Activated CD4-positive, CD25-positive, alpha-beta regulatory T cell treated with anti-CD3 and anti-CD28 coated beads, Interleukin-2, amount 50 U/mL, for 72 hours (primary cell): ENCODE data around the gene SH3PXD2A.
A peak's percentile ranks its signal among the peaks of the same experiment; 100 is the strongest.
"Not testable (repeated sequence)": the region's sequence is repeated elsewhere in the genome, so short reads cannot be mapped to it uniquely, and the experiment has no call there.

Experiments used
- DNase-seq: peaks from one replicate; pipeline ENCODE4 v3.0.0; 2021

Gene SH3PXD2A

GRCh38 chr10:103786020-103786419, 69.4 kb downstream of the SH3PXD2A start:
- no peak for DNase-seq

- DNase-seq, result no peak
Measured at GRCh38 chr10:103784723-103785418, 70.5 kb downstream of the SH3PXD2A start.

- no peak for DNase-seq
Measured at GRCh38 chr10:103784089-103784488, 71.3 kb downstream of the SH3PXD2A start.

GRCh38 chr10:103783681-103784080, 71.7 kb downstream of the SH3PXD2A start:
- DNase-seq, result no peak

DNA sequence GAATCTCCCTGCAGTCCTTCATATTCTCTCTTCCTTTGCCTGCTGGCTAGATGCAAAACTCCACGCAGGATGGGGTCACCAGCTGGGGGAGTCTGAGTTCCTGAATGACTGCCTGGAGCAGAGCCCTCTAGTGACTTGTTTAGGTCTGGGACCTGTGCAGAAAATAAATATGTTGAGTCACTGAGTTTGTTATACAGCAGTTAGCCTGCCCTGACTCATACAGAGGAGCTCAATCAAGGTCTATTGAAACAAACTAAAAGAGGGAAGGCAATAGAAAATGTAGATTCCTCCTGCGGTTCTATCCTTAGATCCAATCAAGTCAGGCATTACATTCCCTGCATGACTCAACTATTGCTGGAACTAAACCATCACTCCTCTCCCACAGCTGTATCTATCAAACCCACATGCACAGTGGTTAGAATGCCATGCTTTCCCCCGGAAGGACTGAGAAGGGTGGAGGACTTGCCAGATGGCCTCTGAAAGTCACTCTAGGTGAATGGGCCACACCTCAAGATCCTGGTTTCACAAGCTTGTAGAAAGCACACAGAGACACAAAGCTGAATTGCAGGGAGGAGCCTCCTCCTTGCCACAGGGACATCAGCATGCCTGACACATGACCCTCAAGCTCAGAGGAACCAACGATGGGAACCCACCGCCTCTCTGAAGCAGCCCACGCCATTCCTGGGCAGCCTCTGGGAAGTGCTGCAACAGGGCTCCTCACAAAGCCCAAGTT, 73.9 kb downstream of the SH3PXD2A start:
- DNase-seq, result no peak

DNA sequence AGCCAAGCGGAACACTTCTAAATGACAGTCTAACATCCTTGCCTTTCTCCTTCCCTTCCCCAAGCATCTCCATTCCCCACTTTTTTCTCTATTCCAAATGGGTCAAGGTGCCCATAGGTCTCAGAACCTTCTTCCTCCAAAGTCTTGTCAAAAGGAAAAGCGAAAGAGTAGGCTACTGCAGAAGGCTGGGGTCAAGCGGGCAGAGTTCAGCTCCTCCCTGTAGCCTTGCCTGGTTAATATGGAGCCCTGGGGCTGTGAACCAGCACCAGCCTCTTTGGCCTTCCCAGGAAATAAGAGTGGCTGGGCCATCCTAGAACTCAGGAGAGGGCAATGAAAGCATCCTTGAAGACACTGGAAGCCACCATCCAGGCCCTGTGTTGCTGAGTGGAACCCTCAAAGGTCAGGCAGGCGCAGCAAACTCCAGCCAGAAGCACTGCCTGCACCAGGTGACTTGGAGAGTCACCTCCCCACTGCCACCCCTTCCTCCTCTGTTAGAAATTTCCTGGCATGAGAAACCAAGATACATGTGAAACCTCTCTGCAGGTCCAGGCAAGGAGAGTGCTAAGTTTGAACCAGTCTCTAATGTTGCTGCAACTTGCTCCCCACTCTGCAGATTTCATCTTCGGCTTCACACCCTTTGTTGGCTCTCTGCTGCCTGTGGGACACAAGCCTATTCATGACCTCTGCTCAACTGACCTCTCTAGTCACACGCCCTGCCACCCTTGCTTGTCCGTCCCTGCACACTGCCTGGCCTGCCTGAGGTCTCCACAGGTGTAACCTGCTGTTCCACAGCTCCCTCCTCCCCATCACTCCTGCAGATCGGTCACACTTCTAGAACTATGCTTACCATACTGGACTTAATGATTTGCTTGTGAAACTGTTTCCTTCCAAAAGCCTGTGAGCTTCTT, 74.9 kb downstream of the SH3PXD2A start:
- DNase-seq, result no peak

DNA sequence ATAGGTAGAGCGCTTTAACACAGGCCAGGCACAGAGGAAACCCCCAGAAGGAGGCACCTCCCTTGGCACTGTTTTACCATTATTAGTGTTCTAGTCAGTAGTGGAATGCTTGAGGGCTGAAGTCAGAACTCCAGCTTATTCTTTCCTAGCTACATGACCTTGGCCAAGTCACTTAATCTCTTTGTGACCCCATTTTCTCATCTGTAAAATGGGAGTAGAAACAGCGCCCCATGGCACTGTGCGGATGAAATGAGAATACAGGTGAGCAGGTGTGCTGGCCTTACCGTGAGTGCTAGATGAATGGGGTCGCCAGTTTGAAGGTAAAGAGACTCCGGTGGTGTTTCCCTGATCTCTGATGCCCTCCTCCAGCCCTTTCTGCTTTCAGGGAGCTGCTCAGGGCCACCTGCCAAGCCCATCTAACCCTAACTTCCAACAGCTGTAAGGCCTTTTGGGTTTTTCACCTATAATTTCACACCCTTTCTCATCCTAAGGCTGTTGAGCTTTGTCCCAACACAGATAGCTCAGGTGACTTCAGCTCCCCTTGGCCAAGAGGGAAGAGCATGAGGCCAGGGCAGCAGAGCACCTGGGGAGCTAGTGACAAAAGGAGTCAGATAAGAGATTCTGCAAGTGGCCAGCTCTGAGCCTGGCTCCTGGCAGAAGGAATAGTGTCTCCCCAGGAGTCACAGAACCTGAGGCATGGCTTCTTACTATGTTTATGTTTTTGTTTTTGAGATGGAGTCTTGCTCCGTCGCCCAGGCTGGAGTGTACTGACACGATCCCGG, 76.8 kb downstream of the SH3PXD2A start:
- no peak for DNase-seq

GRCh38 chr10:103776878-103777591, 78.3 kb downstream of the SH3PXD2A start:
- no peak for DNase-seq

- DNase-seq, result no peak
Measured at GRCh38 chr10:103775776-103776175, 79.6 kb downstream of the SH3PXD2A start.

DNA sequence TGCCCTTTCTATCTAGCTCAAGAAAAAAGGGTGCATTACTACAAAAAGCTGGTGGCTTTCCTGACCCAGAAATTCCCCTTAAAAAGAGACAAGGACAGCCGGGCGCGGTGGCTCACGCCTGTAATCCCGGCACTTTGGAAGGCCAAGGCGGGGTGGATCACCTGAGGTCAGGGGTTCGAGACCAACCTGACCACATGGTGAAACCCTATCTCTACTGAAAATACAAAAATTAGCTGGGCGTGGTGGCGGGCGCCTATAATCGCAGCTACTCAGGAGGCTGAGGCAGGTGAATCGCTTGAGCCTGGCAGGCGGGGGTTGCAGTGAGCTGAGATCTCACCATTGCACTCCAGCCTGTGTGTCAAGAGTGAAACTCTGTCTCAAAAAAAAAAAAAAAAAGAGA, 82.5 kb downstream of the SH3PXD2A start:
- DNase-seq, result not testable (repeated sequence)

GRCh38 chr10:103772096-103772845, 83.1 kb downstream of the SH3PXD2A start:
- peak; percentile 63 for DNase-seq

DNA sequence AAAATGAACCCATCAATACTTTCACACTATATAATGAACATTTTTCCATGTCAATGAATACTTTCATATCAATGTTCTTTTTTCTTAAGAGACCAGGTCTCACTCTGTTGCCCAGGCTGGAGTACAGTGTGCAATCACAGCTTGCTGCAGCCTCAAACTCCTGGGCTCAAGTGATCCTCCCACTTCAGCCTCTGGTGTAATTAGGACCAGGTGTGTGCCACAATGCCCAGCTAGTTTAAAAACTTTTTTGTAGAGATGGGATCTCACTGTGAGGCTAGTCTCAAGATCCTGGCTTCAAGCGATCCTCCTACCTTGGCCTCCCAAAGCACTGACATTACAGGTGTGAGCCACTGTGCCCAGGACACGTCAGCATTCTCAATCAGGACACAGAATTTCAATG, 85.2 kb downstream of the SH3PXD2A start:
- no peak for DNase-seq

GRCh38 chr10:103769176-103769575, 86.2 kb downstream of the SH3PXD2A start:
- DNase-seq, result no peak

DNA sequence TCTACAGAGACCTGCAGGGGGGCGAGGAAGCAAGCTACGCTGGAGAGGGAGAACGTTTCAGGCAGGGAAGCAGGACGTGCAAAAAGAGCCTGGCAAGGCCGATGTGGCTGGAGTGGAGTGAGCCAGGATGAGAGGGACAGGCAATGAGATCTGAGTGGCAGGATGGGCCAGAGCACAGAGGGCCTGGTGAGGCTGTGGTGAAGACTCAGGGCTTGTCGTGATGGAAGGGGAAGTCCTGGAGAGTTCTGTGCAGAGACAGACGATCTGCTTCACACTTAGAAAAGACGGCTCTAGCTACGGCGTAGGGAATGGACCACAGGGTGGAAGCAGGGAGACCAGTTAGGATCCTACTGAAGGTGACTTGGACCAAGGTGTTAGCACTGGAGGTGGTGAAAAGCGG, 87.0 kb downstream of the SH3PXD2A start:
- no peak for DNase-seq

DNA sequence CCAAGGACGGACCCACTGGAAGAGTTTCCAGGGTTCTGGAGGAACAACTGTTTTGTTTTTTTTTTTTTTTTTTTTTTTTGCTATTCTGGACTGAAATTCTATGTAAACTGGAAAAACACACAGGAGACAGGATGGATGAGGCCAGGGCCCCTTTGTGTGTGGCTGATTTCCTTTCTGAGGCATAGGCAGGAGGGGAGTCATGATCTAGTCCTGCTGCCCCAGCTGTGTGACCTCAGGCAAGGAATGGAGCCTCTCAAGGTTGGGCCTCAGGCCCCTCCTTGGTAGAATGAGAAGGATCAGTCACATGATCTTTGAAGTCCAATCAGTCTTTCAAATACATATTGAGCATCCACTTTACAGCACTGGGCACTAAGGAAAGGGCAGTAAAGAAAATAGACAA, 87.6 kb downstream of the SH3PXD2A start:
- DNase-seq, result no peak

- DNase-seq, result no peak
Measured at GRCh38 chr10:103766751-103767505, 88.4 kb downstream of the SH3PXD2A start.

DNA sequence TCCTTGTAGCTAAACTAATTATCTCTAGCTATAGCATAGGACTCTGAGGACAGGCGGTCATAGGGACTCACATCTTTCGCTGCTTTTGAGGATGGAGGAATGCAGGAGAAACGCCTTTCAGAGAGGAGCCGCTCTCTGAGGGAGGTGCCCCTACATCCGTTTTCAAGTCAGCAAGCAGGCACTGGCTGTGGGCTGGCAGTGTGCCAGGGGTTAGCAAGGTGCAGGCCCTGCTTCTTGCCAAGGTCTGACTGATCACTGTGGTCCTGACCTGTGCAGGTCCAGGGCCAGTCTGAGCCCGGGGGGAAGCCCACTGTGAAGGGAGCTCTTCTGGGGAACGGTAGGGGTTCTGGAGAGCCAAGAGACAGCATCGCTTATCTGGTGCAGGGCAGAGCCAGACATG, 89.4 kb downstream of the SH3PXD2A start:
- peak; percentile 76 for DNase-seq

DNA sequence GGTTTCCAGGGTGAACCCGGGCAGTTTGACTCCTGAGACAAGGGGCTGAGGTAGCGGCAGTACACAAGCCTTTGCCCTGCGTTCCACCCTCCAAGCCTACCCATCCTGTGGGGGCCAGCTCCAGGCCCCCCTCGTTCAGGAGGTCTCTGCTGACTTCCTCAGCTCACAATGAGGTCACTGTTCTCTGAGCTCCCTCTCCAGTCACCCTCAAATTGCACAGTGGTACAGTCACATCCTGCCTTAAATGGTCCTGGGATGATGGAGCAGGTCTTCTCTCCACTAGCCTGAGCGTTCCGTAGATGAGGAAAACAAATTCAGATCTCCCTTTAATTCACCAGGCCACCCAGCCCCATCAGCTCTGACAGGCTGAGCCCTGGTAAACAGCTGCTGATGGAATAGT, 90.2 kb downstream of the SH3PXD2A start:
- no peak for DNase-seq

- no peak for DNase-seq
Measured at GRCh38 chr10:103764296-103765088, 90.9 kb downstream of the SH3PXD2A start.
